ENCODE measurements around the gene ARMC6. TPM values are rescaled to one million over a fixed set of nuclear protein-coding genes. Genes with fewer than 3 reads are reported as not detected.
"Not testable (repeated sequence)": the region's sequence is repeated elsewhere in the genome, so short reads cannot be mapped to it uniquely, and the experiment has no call there.

Gene ARMC6
- polyA plus RNA-seq, 1 donor: 40.9 TPM

DNA sequence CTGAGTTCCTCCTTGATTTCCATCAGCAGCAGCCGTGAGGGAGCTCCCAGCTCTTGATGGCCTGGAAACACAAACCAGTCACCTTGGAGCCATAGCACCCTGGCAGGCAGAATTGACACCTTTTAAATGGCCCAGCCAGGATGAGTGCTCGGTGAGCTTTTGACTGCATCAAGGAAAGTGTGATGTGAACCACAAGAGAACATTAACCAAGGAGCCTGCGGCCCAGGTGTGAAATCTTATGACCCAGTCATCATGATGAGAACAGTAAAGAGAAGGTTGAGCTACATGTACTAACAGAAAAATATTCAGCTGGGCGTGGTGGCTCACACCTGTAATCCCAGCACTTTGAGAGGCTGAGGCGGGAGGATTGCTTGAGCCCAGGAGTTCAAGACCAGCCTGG lies 22.9 kb upstream of the ARMC6 start:
- no peak for DNase-seq

DNA sequence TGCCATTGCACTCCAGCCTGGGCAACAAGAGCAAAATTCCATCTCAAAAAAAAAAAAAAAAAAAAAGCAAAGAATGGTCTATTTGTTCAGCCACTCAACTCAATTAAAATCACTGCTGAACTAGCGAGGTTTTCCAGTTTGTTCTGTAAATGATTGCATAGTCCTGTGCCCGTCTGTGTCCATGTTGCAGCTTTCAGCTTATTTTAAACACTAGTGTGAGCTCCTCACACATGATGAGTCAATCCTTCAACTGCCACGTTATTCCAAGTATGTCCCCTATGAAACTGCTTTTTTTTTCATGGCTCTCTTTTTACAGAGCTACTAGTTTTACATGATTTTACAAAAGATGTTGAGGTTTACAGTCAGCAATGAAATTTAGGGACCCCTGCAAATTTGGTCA lies 12.3 kb upstream of the ARMC6 start:
- DNase-seq: peak; percentile 10

DNA sequence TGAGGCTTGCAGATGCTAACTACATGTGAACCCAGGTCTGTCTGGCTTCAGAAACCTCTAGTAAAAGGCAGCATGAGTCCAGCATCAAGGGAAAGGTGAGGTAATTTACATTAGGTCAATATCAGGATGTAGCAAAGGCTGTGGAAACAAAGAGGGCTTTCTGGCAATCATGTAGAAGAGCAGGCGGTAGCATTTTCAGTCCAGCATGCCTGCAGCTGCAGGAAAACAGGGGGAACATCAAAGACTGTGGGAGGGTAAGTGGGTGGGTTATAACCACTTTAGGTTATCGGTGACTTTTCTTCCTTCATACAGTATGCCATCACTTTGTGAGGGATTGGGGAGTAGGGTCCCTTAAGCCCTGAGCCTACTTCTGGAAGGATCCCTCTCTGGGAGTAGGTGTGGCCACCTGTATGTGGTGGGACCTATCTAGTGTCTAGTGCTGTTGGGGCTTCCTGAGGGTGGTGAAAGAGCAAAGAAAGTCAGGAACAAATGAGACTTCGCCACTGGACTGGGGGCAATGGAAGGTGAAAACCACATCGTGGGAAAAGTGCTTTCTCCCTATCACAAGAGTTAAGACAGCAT lies 10.9 kb upstream of the ARMC6 start:
- no peak for DNase-seq

DNA sequence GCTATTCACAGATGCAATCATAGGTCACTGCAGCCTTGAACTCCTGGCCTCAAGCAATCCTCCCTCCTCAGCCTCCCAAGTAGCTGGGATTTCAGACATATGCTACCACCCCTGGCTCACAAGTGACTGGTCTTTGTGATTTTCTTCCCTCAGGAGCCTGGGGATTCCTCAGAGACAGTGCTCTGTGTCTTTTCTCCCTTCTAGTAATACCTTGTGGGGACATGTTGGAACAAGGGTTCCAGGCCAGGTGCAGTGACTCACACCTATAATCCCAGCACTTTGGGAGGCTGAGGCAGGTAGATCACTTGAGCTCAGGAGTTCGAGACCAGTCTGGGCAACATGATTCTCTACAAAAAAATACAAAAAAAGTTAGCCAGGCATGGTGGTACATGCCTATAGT lies 10.0 kb upstream of the ARMC6 start:
- DNase-seq: not testable (repeated sequence)

DNA sequence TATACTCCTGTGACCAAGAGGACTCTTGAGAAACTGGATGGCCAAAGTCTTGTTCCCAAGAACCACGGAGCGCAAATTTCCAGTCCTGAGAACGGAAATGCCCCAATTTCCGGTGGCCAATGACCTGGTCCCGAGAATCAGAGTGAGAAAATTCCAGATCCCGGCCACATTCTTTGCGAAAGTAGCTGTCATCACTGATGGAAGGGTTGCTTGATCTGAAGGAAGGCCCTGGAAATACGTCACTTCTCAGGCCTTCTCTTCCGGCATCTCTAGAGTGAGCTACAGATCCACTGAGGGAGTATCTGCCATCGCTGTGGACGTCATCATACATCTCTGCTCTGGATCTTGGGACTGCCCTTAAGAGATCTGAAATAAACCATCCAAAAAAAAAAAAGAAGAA lies 7.5 kb upstream of the ARMC6 start:
- no peak for DNase-seq

DNA sequence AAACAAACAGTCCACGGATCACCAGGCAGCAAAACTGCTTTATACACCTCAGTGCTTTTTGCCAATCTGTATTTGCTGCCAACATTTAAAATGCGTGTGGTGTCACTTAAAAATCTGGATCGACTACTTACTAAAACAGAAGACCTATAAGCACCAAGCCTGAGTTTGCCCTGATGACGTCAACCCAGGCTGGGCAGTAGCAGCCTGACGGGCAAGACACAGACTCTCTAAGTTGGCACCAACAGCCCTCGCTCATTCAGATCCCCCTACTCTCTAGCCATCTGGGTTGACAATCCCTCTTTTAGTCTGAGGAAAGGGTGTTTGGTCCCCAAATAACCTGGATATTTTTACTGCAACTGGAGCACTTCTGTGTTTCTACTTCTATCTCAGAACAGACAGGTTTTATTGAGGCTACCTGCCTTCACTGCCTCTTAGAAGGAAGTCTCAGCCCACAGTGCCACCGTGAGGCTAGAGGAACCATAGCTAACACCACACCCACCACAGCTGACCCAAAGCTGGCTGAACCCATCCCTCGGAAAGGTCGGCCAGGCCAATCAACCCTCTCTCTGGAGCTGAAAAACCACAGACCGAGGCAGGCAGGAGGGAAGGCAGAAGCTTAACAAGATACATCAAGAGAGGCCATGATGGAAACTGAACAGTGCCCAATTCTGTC lies 7.0 kb upstream of the ARMC6 start:
- no peak for DNase-seq

DNA sequence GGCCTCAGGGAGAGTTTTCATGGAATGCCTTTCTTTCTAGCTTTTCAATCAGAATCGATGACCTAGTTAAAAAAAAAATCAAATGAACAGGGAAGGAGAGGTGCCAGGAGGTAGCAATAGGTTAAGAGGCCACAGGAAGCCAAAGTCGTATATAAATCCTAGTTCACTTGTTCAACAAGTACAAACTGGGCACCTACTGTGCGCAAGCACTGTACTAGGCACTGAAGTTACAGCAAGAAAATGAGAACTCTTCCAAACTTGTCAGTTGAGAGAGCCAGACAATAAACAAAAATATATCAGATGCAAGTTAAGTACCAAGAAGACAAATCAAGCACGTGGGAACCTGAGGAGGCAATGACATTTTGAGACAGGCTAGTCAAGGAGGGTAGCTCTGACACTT lies 6.2 kb upstream of the ARMC6 start:
- no peak for DNase-seq

DNA sequence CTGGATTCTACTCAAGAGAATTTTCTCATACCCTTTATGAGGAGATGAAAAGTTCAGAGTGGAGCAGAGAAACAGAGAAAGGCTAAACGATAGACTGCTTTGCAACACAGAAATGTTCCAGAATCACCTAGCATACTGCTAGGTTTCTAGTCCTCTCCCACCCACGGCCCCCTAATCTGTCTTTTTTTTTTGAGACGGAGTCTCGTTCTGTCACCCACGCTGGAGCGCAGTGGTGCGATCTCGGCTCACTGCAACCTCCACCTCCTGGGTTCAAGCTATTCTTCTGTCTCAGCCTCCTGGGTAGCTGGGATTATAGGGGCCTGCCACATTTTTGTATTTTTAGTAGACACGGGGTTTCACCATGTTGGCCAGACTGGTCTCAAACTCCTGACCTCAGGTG lies 4.9 kb upstream of the ARMC6 start:
- DNase-seq: no peak

DNA sequence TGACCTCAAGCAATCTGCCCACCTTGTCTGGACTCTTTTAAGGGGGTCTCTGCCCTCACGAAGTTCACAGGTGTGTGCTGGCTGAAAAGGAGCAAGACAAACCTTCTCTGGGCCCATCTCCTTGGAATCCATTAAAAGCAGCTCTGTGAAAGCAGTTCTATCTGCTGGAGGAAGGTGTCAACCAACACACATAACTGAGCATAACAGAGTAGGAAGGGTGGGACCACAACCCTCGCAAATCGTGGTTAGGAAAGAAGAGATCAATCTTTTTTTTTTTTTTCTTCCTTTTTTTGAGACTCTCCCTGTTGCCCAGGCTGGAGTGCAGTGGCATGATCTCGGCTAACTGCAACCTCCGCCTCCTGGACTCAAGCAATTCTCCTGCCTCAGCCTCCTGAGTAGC lies 1.5 kb upstream of the ARMC6 start:
- DNase-seq: no peak

DNA sequence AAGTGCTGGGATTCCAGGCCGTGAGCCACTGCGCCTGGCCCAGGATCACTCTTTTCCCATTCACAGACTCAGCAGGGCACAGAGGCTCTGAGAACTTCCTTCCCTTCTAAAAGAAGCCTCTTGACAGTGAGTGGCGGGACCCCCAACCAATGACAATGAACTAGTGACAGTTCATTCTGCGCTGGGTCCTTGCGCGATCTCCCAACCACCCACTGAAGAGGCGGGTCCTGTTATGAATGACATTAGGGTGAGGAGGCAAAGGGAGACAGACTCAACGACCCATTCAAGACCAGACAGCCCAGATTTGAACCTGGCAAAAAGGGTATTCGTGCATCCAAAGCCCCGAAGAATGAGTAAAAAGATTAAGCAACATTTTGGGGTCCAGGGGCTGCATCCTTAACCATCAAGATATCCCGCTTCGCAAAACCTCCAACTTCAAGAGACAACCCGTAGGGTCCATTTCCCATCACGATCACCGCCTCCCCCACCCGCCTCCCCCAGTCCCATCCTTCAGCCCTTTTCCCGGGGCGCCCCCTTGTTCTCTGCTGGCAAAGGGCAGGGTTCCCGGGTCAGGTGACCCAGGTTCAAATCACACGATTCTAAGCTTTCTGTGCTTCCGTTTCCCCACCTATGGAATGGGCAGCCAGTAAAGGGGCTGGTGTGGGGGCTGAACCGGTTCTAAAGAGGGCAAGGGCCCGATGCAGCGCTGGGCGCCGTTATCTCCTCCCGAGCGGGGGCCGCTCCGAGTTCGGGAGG lies 805 bp upstream of the ARMC6 start:
- DNase-seq: peak; percentile 95

DNA sequence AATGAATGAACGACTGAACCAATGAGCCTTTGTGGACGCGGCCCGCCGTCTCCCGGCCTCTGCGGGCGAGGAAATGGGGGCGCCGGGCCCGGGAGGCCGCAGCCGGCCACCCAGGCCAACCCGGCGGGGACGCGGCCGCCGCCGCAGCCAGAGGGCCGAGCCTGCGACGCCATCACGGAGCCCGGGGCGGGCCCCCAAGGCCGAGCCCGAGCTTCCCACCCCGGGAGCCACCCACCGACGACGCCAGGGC lies 302 bp upstream of the ARMC6 start:
- no peak for DNase-seq

DNA sequence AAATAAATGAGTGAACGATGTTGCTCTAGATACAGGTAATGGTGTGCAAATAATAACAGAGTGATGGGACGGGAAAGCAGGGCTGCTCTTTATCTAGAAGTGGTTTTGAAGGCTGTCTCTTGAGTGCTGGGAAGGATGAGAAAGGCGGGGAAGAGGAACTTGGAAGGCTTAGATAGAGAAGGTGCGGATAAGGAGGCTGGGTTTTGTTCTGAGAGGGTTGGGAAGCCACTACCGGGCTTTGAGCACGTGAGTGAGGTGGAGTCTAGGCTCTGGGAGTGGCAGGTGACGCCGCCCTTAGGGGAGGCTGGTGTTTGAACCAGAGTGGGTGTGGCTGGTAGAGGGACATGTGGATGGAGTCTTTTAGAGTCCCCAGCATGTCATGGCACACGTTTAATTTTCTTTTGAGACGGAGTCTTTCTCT lies 811 bp downstream of the ARMC6 start:
- DNase-seq: peak; percentile 18

DNA sequence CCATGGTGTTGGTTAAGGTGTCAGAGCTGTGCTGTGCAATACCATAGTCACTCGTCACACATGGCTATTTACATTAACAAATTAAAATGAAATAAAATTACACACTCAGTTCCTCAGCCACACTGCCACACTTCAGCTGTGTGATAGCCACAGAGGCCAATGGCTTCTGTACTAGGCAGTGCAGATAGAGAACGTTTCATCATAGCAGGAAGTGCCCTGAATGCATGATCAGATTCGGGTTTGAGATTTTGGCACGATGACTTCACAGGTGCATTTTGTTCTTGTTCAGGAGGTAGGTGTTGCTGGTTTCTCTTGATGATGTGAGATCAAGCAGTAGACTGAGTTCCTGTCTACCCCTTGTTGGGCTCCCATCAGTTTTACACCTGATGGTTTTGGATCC lies 6.5 kb downstream of the ARMC6 start:
- DNase-seq: no peak

DNA sequence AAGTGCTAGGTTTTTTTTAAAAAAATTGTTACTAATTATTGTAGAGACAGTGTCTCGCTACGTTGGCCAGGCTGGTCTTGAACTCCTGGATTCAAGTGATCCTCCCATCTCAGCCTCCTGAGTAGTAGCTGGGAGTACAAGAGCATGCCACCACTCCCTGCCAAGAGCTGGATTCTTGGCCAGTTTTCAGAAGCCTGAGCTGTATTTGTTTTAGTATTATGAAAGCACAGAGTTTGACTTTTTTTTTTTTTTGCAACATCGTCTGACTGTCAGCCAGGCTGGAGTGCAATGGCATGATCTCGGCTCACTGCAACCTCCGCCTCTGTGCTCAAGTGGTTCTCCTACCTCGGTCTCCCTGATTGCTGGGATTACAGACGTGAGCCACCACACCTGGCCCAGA lies 7.0 kb downstream of the ARMC6 start:
- no peak for DNase-seq

DNA sequence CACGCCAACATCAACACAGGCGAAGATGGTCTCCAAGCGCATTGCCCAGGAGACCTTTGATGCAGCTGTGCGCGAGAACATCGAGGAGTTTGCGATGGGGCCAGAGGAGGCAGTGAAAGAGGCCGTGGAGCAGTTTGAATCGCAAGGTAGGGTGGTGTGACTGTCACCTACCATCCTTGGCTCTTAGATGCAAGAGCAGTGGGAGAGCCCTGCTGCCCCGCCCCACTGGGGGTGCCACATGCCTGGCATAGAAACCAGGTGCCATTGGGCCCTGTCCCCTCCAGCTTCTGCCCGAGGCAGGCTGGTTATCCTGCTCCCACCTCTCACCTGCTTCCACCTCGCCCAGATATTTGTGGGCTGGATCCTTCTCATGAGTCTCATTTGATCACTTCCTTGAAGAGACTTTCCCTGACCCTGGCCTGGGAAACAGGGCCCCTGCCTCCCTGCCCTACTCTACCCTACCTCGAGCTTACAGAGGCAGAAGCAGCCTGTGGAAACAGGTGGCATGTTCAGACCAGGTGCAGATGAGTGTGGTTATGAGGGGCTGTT lies 9.4 kb downstream of the ARMC6 start:
- no peak for DNase-seq

DNA sequence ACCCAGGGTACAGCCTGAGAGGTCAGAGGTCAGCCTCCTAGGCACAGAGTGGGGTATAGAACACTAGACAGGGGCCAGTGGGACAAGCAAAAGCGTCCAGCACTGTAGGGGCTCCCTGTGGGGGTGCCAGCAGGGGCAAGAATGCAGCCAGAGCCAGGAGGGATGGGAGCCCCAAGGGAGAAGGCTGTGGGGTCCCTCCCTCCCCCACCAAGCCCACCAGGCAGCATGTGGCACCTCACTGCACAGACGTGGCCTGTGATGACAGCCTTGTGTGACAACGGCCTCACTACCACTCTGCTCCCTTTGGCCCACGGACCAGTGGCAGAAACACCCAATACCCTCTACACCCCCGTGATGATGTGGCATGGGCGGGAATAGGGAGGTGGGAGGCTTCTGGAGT lies 10.1 kb downstream of the ARMC6 start:
- DNase-seq: no peak

DNA sequence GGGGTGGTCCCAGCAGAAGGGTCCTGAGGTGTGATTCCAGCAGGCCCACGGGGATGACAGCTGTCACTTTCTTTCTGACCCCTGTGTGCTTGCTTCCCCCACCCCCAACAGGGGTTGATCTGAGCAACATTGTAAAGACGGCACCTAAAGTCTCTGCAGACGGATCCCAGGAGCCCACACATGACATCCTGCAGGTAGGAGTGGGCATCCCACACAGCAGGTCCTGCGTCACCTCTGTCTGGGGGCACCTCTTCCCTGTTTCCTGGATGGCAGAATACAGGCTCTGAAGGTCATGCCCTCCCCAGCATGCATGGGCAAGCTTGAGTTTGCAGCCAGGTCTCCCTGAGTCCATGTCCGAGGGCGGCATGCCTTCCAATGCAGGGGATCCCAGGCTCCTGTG lies 10.5 kb downstream of the ARMC6 start:
- no peak for DNase-seq

DNA sequence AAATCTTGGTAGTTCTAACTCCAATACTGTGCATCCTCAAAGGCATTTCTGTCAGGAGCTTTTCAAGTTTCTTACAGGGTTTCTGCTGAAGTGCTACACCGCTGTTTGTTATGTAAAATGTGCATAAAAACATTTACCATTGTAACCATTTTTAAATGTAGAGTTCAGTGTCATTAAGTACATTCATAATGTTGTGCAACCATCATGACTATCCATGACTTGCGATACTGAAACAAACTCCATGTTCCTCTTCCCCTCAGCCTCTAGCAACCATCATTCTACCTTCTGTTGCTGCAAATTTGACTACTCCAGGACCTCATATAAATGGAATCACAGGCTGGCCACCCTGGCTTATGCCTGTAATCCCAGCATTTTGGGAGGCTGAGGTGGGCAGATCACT lies 16.0 kb downstream of the ARMC6 start:
- DNase-seq: no peak

DNA sequence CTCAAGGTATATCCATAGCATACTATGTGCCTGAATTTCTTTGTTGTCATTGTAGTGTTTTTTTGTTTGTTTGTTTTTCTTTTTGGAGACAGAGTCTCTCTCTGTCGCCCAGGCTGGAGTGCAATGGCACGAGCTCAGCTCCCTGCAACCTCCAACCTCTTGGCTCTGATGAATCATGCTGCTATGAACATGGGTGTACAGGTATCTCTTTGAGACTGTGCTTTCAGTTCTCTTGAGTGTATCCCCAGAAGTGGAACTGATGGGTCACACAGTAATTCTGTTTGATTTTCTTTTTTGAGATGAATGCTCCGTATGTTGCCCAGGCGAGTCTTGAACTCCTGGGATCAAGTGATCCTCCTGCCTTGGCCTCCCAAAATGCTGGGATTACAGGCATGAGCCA lies 16.7 kb downstream of the ARMC6 start:
- no peak for DNase-seq

DNA sequence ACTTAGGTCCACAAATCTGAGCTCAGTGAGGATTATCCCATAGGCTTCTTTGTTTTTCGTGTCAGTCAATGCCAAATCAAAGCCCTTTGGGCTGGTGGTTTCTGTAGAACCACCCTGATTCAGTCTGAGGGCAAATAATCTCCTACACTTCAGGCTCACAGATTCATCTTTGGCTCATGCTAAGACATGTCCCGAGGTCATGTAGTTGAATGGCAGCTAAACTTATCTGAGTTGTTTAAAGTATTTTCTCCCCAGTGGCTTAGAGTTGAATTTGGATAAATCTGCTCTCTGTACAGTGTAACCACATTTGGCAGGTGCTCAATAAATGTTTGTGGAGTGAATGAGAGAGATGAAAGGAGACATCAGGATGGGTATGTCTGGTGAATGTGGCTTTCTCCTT lies 17.3 kb downstream of the ARMC6 start:
- no peak for DNase-seq

DNA sequence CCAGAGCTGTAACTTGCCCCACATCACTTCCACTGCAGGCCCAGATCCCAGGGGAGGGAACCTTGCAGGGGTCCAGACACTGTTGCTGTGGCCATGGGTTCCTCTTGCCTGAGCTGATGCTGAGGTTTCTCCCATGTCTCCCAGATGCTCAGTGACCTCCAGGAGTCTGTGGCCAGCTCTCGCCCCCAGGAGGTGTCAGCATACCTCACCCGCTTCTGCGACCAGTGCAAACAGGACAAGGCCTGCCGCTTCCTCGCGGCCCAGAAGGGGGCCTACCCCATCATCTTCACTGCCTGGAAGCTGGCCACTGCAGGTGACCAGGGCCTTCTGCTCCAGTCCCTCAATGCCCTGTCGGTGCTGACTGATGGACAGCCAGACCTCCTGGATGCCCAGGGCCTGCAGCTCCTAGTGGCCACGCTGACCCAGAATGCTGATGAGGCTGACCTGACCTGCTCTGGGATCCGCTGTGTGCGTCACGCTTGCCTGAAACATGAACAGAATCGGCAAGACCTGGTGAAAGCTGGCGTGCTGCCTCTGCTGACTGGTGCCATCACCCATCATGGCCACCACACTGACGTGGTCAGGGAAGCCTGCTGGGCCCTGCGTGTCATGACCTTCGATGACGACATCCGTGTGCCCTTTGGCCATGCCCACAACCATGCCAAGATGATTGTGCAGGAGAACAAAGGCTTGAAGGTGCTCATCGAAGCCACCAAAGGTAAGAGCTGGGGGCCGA lies 18.2 kb downstream of the ARMC6 start:
- no peak for DNase-seq

DNA sequence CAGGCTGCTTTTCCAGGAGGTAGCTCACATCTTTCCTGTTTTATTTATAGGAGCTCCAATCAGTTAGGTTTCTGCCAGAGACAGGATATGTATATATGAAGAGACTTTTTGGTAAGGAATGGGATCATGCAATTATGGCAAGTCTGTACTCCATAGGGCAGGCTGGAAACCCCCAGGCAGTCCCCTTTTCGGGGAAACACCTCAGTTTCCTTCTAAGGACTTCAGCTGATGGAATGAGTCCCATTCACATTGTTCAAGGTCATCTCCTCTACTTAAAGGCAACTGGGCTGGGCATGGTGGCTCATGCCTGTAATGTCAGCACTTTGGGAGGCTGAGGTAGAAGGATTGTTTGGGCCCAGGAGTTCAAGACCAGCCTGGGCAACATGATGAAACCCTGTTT lies 19.5 kb downstream of the ARMC6 start:
- no peak for DNase-seq
